HepG2 (cell line): ENCODE data around the gene EFCAB8. TPM values are rescaled to one million over a fixed set of nuclear protein-coding genes. Genes with fewer than 3 reads are reported as not detected.

Source experiments
- ATAC-seq: fragments of 200-7000 bp; cut with Tn5 transposase; 3 replicates; pipeline ENCODE4 v1.9.1; 2020; ENCODE audit warnings: mild to moderate bottlenecking, moderate library complexity
- BruUV-seq: library from RNA; stranded (reverse); fragments of 400-500 nt; replicated peaks from 2 replicates; lab custom pipeline; 2021; lab: Mats Ljungman, UMichigan
- CTCF ChIA-PET: fragments of 300-600 bp; formaldehyde crosslinking; extraction: SDS; loops from one replicate; lab custom pipeline; 2021; ENCODE audit warnings: low total read pairs, inconsistent platforms, low intra/inter-chr PET ratio; lab: Yijun Ruan, JAX
- POLR2A ChIA-PET: fragments of 350-600 bp; sonication (Branson Sonifier 250); formaldehyde crosslinking; loops from one replicate; lab custom pipeline; 2020; ENCODE audit warnings: antibody characterized with exemption, inconsistent platforms; lab: Yijun Ruan, JAX
- DNase-seq: peaks from one replicate; pipeline ENCODE4 v3.0.0-alpha.2; 2015; ENCODE audit warnings: low spot score
- FAIRE-seq: peaks from 3 replicates; lab custom pipeline; 2011; peaks lifted over from hg19 to GRCh38; lab: Jason Lieb, UNC
- H2AFZ ChIP-seq: one replicate; pipeline ENCODE4 v1.6.1; 2011; ENCODE audit warnings: low read length, inconsistent platforms
- H3K27ac ChIP-seq: fragments of 300-600 bp; 3 replicates; pipeline ENCODE4 v1.8.0; 2011; ENCODE audit warnings: mixed run types, mild to moderate bottlenecking, mixed read lengths, low read length, inconsistent platforms; ENCODE audit not compliant: insufficient read depth; ENCODE audit errors: extremely low read length
- H3K27me3 ChIP-seq, 2 experiments: fragments of 200-600 bp in 1 of 2; 2 replicates in 1 of 2; 3 replicates in 1 of 2; pipeline versions ENCODE4 v1.6.0 to v1.8.0; 2011; ENCODE audit warnings: low read length in 2 of 2, mild to moderate bottlenecking in 2 of 2, moderate library complexity in 2 of 2, inconsistent platforms in 1 of 2; ENCODE audit not compliant: insufficient read depth in 2 of 2, control insufficient read depth in 1 of 2
- H3K36me3 ChIP-seq, 2 experiments: fragments of 200-600 bp in 1 of 2; replicated peaks in 1 of 2; 2 replicates in 1 of 2; 3 replicates in 1 of 2; pipeline versions ENCODE4 v1.5.1 to v1.8.0; 2011; ENCODE audit warnings: low read length in 2 of 2, inconsistent platforms in 1 of 2; ENCODE audit not compliant: insufficient read depth in 2 of 2, control insufficient read depth in 1 of 2
- H3K4me1 ChIP-seq: 2 replicates; pipeline ENCODE4 v1.5.1; 2012; ENCODE audit warnings: low read length, inconsistent platforms; ENCODE audit not compliant: insufficient read depth
- H3K4me2 ChIP-seq: 2 replicates; pipeline ENCODE4 v1.6.0; 2011; ENCODE audit warnings: low read depth, low read length, inconsistent platforms
- H3K4me3 ChIP-seq, 3 experiments: fragments of 200-600 bp in 1 of 3; sonication (generic), shearing (Covaris generic) in 1 of 3; replicated peaks in 1 of 3; 2 replicates each; pipeline ENCODE4 v1.5.1; 2011 to 2016; ENCODE audit warnings: low read length in 3 of 3, inconsistent platforms in 2 of 3, low read depth in 2 of 3, mild to moderate bottlenecking in 2 of 3, control low read depth in 1 of 3, mixed read lengths in 1 of 3; ENCODE audit not compliant: insufficient read depth in 1 of 3
- H3K79me2 ChIP-seq: one replicate; pipeline ENCODE4 v1.6.1; 2011; ENCODE audit warnings: low read length, inconsistent platforms; ENCODE audit not compliant: insufficient read depth
- H3K9ac ChIP-seq: 2 replicates; pipeline ENCODE4 v1.6.0; 2011; ENCODE audit warnings: mild to moderate bottlenecking, low read depth, low read length, inconsistent platforms; ENCODE audit not compliant: insufficient read depth
- H3K9me3 ChIP-seq: 2 replicates; pipeline ENCODE4 v1.5.1; 2012; ENCODE audit warnings: mild to moderate bottlenecking, low read length
- H4K20me1 ChIP-seq: 2 replicates; pipeline ENCODE4 v1.6.0; 2011; ENCODE audit warnings: inconsistent platforms, mild to moderate bottlenecking, low read length, moderate library complexity; ENCODE audit not compliant: insufficient read depth
- HNRNPL ChIP-seq: fragments of 200-400 bp; formaldehyde crosslinking; IDR thresholded peaks from 2 replicates; pipeline ENCODE4 v1.6.1; 2017; ENCODE audit warnings: mild to moderate bottlenecking, low read depth, low read length
- JUN ChIP-seq: sonication (generic); formaldehyde crosslinking; IDR thresholded peaks from 2 replicates; pipeline ENCODE4 v1.4.0; 2020; ENCODE audit warnings: mild to moderate bottlenecking, missing genetic modification reagents
- PCBP1 ChIP-seq: fragments of 200-400 bp; formaldehyde crosslinking; IDR thresholded peaks from 2 replicates; pipeline ENCODE4 v1.6.1; 2017; ENCODE audit warnings: mild to moderate bottlenecking, low read depth, low read length, borderline replicate concordance
- ZNF782 ChIP-seq: sonication (generic); formaldehyde crosslinking; IDR thresholded peaks from 2 replicates; pipeline ENCODE4 v1.4.0; 2020; ENCODE audit warnings: missing genetic modification reagents, mild to moderate bottlenecking, borderline replicate concordance
- WGBS: methylation state at CpG from one replicate; pipeline ENCODE4 v1.1.6; 2017; ENCODE audit warnings: low lambda C conversion rate; 5-methylcytosine and 5-hydroxymethylcytosine counted together
- in situ Hi-C: cut with HindIII; loops from 2 replicates; pipeline ENCODE4 v1.10.0; 2017; ENCODE audit warnings: low pct_unique_long_range_greater_than_20kb; ENCODE audit not compliant: extremely low pct_ligation_motif_present
- intact Hi-C: fragments of 100-400 bp; cut with micrococcal nuclease; formaldehyde crosslinking; loops from one replicate; pipeline ENCODE4 v1.10.0; 2022; ENCODE audit not compliant: unreplicated experiment
- polyA plus RNA-seq, 8 experiments: library from polyadenylated mRNA; depleted of rRNA in 3 of 8; stranded (reverse) in 7 of 8; unstranded in 1 of 8; fragments of >200 nt; fragmentation: Illumina TruSeq in 4 of 8; extraction: Trizol in 4 of 8; gene quantifications; 2 replicates each; pipeline versions ENCODE4 v1.2.1 to v1.2.3, GENCODE V29; 2011 to 2016; ENCODE audit warnings: low read depth in 4 of 8, missing spikeins in 1 of 8, mixed read lengths in 1 of 8; ENCODE audit not compliant: insufficient read depth in 1 of 8
- total RNA-seq, 5 experiments: library from RNA; depleted of rRNA; stranded (reverse); fragments of >200 nt; fragmentation: Illumina TruSeq; extraction: Trizol; gene quantifications; 2 replicates each; pipeline ENCODE4 v1.2.3, GENCODE V29; 2016; ENCODE audit warnings: low read depth in 1 of 5
- TF ChIP-seq, protein P1 (sequence below): sonication (generic); formaldehyde crosslinking; IDR thresholded peaks from 2 replicates; pipeline ENCODE4 v1.4.0; 2020; ENCODE audit warnings: missing genetic modification reagents
- TF ChIP-seq, protein P2 (sequence below): sonication (generic); formaldehyde crosslinking; IDR thresholded peaks from 2 replicates; pipeline ENCODE4 v1.5.1; 2020; ENCODE audit warnings: mild to moderate bottlenecking, missing genetic modification reagents, moderate library complexity

The EFCAB8 gene
- total and polyA plus RNA-seq, 2 of the 13 experiments (the other 11 are each of a cell fraction or from before 2014, with no cell fraction given) = 0.15 to 0.22 TPM

DNA sequence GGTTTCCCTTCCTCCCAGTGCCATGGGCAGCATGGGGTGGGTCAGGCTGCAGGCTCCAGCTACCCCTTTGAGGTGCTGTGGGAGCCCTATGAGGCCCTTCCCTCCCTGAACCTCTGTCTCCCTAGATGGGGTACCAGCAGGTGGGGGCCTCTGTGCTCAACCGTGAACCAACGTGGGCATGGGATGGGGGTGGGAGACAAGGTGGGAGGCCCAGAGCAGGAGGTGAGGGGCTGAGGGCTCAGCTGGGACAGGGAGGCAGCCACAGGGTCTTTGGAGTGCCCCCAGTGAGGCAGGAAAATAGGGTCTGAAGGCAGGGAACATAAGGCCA is 112.2 kb downstream of the EFCAB8 start:
- CTCF ChIA-PET = no interaction called here

More for the DNA sequence above, 112.2 kb downstream of the EFCAB8 start:
- BruUV-seq = no TSS peak
- FAIRE-seq (no peak), ATAC-seq (no peak), DNase-seq (no peak)
- H3K4me3 ChIP-seq = no peak overlapping the region
- 0 out of 2 replicates have a peak, but pooled peaks have one; percentile 44 for TF ChIP-seq PCBP1
- TF ChIP-seq, protein P1, sequence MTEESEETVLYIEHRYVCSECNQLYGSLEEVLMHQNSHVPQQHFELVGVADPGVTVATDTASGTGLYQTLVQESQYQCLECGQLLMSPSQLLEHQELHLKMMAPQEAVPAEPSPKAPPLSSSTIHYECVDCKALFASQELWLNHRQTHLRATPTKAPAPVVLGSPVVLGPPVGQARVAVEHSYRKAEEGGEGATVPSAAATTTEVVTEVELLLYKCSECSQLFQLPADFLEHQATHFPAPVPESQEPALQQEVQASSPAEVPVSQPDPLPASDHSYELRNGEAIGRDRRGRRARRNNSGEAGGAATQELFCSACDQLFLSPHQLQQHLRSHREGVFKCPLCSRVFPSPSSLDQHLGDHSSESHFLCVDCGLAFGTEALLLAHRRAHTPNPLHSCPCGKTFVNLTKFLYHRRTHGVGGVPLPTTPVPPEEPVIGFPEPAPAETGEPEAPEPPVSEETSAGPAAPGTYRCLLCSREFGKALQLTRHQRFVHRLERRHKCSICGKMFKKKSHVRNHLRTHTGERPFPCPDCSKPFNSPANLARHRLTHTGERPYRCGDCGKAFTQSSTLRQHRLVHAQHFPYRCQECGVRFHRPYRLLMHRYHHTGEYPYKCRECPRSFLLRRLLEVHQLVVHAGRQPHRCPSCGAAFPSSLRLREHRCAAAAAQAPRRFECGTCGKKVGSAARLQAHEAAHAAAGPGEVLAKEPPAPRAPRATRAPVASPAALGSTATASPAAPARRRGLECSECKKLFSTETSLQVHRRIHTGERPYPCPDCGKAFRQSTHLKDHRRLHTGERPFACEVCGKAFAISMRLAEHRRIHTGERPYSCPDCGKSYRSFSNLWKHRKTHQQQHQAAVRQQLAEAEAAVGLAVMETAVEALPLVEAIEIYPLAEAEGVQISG = 0 out of 2 replicates have a peak, but pooled peaks have one; percentile 1
- TF ChIP-seq ZNF782 (CRISPR knock-in tag) = no peak
- no peak for TF ChIP-seq JUN
- TF ChIP-seq HNRNPL = 0 out of 2 replicates have a peak, but pooled peaks have one; percentile 33
- TF ChIP-seq, protein P2, sequence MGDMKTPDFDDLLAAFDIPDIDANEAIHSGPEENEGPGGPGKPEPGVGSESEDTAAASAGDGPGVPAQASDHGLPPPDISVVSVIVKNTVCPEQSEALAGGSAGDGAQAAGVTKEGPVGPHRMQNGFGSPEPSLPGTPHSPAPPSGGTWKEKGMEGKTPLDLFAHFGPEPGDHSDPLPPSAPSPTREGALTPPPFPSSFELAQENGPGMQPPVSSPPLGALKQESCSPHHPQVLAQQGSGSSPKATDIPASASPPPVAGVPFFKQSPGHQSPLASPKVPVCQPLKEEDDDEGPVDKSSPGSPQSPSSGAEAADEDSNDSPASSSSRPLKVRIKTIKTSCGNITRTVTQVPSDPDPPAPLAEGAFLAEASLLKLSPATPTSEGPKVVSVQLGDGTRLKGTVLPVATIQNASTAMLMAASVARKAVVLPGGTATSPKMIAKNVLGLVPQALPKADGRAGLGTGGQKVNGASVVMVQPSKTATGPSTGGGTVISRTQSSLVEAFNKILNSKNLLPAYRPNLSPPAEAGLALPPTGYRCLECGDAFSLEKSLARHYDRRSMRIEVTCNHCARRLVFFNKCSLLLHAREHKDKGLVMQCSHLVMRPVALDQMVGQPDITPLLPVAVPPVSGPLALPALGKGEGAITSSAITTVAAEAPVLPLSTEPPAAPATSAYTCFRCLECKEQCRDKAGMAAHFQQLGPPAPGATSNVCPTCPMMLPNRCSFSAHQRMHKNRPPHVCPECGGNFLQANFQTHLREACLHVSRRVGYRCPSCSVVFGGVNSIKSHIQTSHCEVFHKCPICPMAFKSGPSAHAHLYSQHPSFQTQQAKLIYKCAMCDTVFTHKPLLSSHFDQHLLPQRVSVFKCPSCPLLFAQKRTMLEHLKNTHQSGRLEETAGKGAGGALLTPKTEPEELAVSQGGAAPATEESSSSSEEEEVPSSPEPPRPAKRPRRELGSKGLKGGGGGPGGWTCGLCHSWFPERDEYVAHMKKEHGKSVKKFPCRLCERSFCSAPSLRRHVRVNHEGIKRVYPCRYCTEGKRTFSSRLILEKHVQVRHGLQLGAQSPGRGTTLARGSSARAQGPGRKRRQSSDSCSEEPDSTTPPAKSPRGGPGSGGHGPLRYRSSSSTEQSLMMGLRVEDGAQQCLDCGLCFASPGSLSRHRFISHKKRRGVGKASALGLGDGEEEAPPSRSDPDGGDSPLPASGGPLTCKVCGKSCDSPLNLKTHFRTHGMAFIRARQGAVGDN (CRISPR knock-in tag) = 0 out of 2 replicates have a peak, but pooled peaks have one; percentile 17
- POLR2A ChIA-PET = no interaction called here
- H4K20me1 ChIP-seq = no peaks in the 10 kb centered on the region
- 79% methylated on average over 2 of the region's 2 CpGs for WGBS
- peaks cover 45% of the 10 kb centered on the region for H3K4me1 ChIP-seq
- peaks cover 1 to 32% of the 10 kb centered on the region in 2 experiments; a peak in 3 of 5 replicates for H3K27me3 ChIP-seq
- no peak overlapping the region for H2AFZ ChIP-seq
- in situ Hi-C loops (no loop called here), intact Hi-C loops (no loop called here)
- H3K4me2 ChIP-seq = no peak overlapping the region
- no peaks in the 10 kb centered on the region for H3K79me2 ChIP-seq
- H3K9ac ChIP-seq = no peak overlapping the region
- H3K27ac ChIP-seq = no peak overlapping the region
- H3K9me3 ChIP-seq = no peaks in the 10 kb centered on the region
- H3K36me3 ChIP-seq = no peaks in the 10 kb centered on the region
